Cardiac muscle cell (in vitro differentiated cells and primary cell): ENCODE measurements around the gene COPS9. TPM values are rescaled to one million over a fixed set of nuclear protein-coding genes. Genes with fewer than 3 reads are reported as not detected.

ENCODE experiments used
- DNase-seq, 2 donors: peaks; one replicate each; pipeline versions ENCODE4 v3.0.0 to v3.0.0-alpha.2; 2010 to 2017; ENCODE audit warnings: low read depth in 1 of 2, low spot score in 1 of 2
- H3K27ac ChIP-seq: fragments of 200-600 bp; sonication (generic); 2 replicates; pipeline ENCODE4 v1.5.1; 2016
- H3K27me3 ChIP-seq: fragments of 200-600 bp; sonication (generic); 2 replicates; pipeline ENCODE4 v1.6.0; 2016; ENCODE audit warnings: control low read depth
- H3K36me3 ChIP-seq: fragments of 200-600 bp; sonication (generic); 2 replicates; pipeline ENCODE4 v1.5.1; 2016; ENCODE audit warnings: control low read depth
- H3K4me1 ChIP-seq: fragments of 200-600 bp; sonication (generic); 2 replicates; pipeline ENCODE4 v1.8.1; 2017; ENCODE audit warnings: low read depth, mild to moderate bottlenecking, mixed run types
- H3K4me3 ChIP-seq: fragments of 200-600 bp; sonication (generic); 2 replicates; pipeline ENCODE4 v1.5.1; 2016; ENCODE audit warnings: mild to moderate bottlenecking
- H3K9me3 ChIP-seq: fragments of 200-600 bp; sonication (generic); 2 replicates; pipeline ENCODE4 v1.5.1; 2017; ENCODE audit warnings: low read depth, mild to moderate bottlenecking, control low read depth
- CTCF ChIP-seq: IDR thresholded peaks from 2 replicates; pipeline ENCODE4 v1.5.1; 2012; ENCODE audit warnings: low read depth, mild to moderate bottlenecking, low read length
- polyA plus RNA-seq: library from polyadenylated mRNA; unstranded; fragments of >200 nt; fragmentation: Nextera tagmentation; extraction: Ambion mirVana; gene quantifications from 2 replicates; pipeline ENCODE4 v1.2.1, GENCODE V29; 2016
- total RNA-seq: library from RNA; depleted of rRNA; stranded (reverse); fragments of >200 nt; gene quantifications from 2 replicates; pipeline ENCODE4 v1.2.3, GENCODE V29; 2016

The COPS9 gene
- total and polyA plus RNA-seq, 2 experiments from 2014 or later, result 111 to 321 TPM

DNA sequence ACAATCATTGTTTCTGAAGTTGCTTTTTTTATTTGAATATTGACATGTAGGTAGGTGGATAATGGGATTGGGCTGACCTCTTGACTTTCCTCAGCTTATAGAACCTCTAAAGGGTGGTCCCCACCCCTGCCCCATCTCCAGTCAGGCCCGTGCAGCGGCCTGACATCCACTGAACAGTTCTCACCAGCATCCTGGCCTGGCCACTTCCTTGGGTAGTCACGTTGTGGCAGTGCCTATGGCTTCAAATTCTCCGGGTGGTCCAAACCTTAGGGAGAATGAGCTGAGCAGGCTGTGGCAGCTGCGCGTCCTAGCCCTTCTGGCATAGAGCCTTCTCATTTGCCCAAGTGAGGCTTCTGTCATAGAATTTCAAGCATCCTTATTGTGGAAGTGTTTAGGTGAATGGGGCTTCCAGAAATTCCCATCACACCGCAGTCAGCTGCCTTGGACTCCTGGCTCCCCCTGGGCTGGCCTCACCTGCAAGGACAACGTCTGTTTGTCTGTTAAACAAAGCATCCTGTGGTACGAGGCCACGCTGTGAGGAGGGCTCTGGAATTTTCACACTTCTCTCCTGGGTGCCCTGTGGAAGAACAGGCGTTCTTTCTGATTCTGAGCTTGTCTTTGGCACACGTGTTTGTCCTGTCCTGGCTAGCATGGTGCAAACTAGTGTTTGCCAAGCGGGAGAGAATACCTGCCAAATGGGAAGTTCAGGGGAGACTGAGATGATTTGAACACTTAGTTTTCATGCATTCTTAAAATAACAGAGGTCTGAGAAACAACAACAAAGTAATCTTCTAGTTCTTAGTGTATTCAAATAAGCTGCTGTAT is 36.2 kb upstream of the COPS9 start:
- no peak for DNase-seq
- Histone ChIP-seq H3K4me1 (no peaks in the 10 kb centered on the region), H3K36me3 (no peaks in the 10 kb centered on the region), H3K27me3 (no peaks in the 10 kb centered on the region), H3K27ac (no peak overlapping the region), H3K9me3 (no peaks in the 10 kb centered on the region), H3K4me3 (no peak overlapping the region)
- no peak for TF ChIP-seq CTCF

- H3K9me3 ChIP-seq, result no peaks in the 10 kb centered on the region
- no peaks in the 10 kb centered on the region for H3K4me1 ChIP-seq
- H3K27me3 ChIP-seq, result no peaks in the 10 kb centered on the region
- H3K36me3 ChIP-seq, result no peaks in the 10 kb centered on the region
- H3K27ac ChIP-seq, result no peak overlapping the region
- H3K4me3 ChIP-seq, result no peak overlapping the region
- no peak for DNase-seq
- no peak for TF ChIP-seq CTCF
Observed at GRCh38 chr2:240170883-240171282, 34.8 kb upstream of the COPS9 start.

- H3K4me1 ChIP-seq, result no peaks in the 10 kb centered on the region
- no peaks in the 10 kb centered on the region for H3K9me3 ChIP-seq
- no peaks in the 10 kb centered on the region for H3K27me3 ChIP-seq
- H3K4me3 ChIP-seq, result no peak overlapping the region
- DNase-seq, result peak in 1 of 2 donors; percentile 6
- no peaks in the 10 kb centered on the region for H3K36me3 ChIP-seq
- H3K27ac ChIP-seq, result no peak overlapping the region
- TF ChIP-seq CTCF, result no peak
Observed at GRCh38 chr2:240170354-240170735, 34.2 kb upstream of the COPS9 start.

DNA sequence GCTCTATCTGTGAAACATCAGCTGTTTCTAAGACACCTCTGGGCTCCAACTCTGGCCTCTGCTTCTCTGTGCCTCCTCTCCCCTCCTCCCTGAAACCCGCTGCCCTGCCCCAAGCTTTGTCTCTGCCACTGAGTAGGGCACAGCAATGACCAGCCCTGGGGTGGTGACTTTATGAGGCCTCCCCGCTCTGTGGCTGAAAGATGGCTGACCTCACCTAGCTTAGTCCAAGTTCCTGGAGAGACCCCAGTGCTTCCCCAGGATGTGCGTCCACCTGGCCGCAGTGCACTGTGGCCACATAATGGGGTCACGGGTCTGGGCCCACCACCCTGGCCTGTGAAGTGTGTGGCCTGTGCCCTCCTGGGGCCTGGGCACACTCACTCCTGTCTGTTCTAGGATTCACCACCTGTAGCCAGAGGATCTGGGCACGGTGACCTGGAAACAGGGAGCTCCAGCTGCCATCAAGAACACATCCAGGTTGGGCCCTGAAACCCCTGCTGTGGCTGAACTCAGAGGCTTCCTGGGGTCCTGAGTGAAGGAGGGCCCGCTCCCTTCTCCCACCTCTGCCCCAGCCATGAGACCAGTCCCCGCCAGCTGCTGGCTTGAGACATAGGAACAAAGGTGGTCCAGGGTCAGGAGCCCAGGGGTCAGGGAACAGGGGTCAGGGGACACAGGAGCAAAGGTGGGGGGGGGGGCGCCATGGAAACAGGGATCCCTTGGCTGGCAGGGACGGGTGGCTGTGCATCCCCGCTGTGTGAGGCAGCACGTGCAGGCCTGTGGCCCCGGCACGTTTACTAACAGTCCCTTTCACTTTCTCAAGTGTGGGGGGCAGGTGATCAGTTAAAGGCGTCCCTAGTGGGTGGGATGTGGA is 33.6 kb upstream of the COPS9 start:
- Histone ChIP-seq H3K27ac (no peak overlapping the region), H3K4me1 (no peaks in the 10 kb centered on the region), H3K4me3 (no peak overlapping the region), H3K36me3 (no peaks in the 10 kb centered on the region), H3K27me3 (no peaks in the 10 kb centered on the region), H3K9me3 (no peaks in the 10 kb centered on the region)
- DNase-seq, result no peak
- TF ChIP-seq CTCF, result no peak

DNA sequence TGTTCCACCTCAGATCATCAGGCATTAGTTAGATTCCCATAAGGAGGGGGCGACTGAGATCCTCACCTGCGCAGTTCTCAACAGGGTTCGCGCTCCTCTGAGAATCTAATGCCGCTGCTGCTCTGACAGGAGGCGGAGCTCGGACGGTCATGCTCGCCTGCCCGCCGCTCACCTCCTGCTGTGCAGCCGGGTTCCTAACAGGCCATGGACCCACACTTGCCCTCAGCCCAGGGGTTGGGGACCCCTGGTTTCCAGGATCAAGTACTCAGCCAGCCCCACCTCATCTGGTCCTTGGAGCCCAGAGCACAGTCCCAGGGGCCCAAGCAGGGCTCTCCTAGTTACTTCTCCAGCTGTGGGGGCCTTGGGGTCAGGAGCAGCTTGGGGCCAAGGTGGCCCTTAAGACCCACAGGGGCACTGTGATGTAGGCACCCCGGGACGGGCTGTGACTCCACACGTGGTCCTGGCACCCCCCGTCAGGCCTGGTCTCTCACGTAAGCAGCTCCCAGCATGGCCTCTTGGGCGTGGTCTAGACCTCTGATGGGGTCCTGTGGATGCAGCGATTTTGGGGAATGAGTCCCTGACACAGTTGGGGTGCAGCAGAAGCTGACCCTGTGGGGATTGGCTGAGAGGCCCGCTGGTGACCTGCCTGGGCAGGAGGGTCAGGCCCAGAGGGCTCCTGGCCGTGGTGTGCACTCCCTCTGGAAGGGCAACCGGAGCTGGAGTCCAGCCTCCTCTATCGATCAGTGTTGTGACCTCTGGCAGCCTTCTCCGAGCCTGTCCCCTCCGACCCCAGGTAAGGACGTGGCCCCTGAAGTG is 32.6 kb upstream of the COPS9 start:
- no peak for DNase-seq
- Histone ChIP-seq H3K4me3 (no peak overlapping the region), H3K9me3 (no peaks in the 10 kb centered on the region), H3K27me3 (no peaks in the 10 kb centered on the region), H3K36me3 (no peaks in the 10 kb centered on the region), H3K27ac (no peak overlapping the region), H3K4me1 (no peaks in the 10 kb centered on the region)
- TF ChIP-seq CTCF, result no peak
